ENCODE results near the gene PLEKHG2.

DNA sequence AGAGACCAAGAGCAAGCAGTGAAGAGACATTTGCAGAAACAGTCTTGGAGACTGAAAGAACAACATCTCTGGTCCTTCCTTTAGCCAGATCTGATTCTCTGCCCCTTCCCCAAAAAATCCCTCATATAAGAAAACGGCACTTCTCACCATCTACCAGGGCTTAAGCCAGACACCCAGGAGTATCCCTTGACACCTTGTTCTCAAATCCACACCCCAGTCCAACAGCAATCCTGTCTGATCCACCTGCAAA lies 1.7 kb upstream of the PLEKHG2 start:
- TF ChIP-seq, protein P1, sequence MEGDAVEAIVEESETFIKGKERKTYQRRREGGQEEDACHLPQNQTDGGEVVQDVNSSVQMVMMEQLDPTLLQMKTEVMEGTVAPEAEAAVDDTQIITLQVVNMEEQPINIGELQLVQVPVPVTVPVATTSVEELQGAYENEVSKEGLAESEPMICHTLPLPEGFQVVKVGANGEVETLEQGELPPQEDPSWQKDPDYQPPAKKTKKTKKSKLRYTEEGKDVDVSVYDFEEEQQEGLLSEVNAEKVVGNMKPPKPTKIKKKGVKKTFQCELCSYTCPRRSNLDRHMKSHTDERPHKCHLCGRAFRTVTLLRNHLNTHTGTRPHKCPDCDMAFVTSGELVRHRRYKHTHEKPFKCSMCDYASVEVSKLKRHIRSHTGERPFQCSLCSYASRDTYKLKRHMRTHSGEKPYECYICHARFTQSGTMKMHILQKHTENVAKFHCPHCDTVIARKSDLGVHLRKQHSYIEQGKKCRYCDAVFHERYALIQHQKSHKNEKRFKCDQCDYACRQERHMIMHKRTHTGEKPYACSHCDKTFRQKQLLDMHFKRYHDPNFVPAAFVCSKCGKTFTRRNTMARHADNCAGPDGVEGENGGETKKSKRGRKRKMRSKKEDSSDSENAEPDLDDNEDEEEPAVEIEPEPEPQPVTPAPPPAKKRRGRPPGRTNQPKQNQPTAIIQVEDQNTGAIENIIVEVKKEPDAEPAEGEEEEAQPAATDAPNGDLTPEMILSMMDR (IDR thresholded peaks at IDR 0.05 in 4 of 5, conservative IDR thresholded peaks at IDR 0.05 in 1 of 5): no peak
- no peak for TF ChIP-seq POLR2A (IDR thresholded peaks at IDR 0.05)
